HepG2 (cell line): ENCODE measurements around the gene DGUOK. TPM values are rescaled to one million over a fixed set of nuclear protein-coding genes. Genes with fewer than 3 reads are reported as not detected.
A peak's percentile ranks its signal among the peaks of the same experiment; 100 is the strongest.

Experiments used
- ATAC-seq: fragments of 200-7000 bp; cut with Tn5 transposase; 3 replicates; pipeline ENCODE4 v1.9.1; 2020; ENCODE audit warnings: mild to moderate bottlenecking, moderate library complexity
- BruUV-seq: library from RNA; stranded (reverse); fragments of 400-500 nt; replicated peaks from 2 replicates; lab custom pipeline; 2021; lab: Mats Ljungman, UMichigan
- CTCF ChIA-PET: fragments of 300-600 bp; formaldehyde crosslinking; extraction: SDS; loops from one replicate; lab custom pipeline; 2021; ENCODE audit warnings: low total read pairs, inconsistent platforms, low intra/inter-chr PET ratio; lab: Yijun Ruan, JAX
- POLR2A ChIA-PET: fragments of 350-600 bp; sonication (Branson Sonifier 250); formaldehyde crosslinking; loops from one replicate; lab custom pipeline; 2020; ENCODE audit warnings: antibody characterized with exemption, inconsistent platforms; lab: Yijun Ruan, JAX
- DNase-seq: peaks from one replicate; pipeline ENCODE4 v3.0.0-alpha.2; 2015; ENCODE audit warnings: low spot score
- FAIRE-seq: peaks from 3 replicates; lab custom pipeline; 2011; peaks lifted over from hg19 to GRCh38; lab: Jason Lieb, UNC
- H2AFZ ChIP-seq: one replicate; pipeline ENCODE4 v1.6.1; 2011; ENCODE audit warnings: low read length, inconsistent platforms
- H3K27ac ChIP-seq: fragments of 300-600 bp; 3 replicates; pipeline ENCODE4 v1.8.0; 2011; ENCODE audit warnings: mixed run types, mild to moderate bottlenecking, mixed read lengths, low read length, inconsistent platforms; ENCODE audit not compliant: insufficient read depth; ENCODE audit errors: extremely low read length
- H3K27me3 ChIP-seq, 2 experiments: fragments of 200-600 bp in 1 of 2; 2 replicates in 1 of 2; 3 replicates in 1 of 2; pipeline versions ENCODE4 v1.6.0 to v1.8.0; 2011; ENCODE audit warnings: low read length in 2 of 2, mild to moderate bottlenecking in 2 of 2, moderate library complexity in 2 of 2, inconsistent platforms in 1 of 2; ENCODE audit not compliant: insufficient read depth in 2 of 2, control insufficient read depth in 1 of 2
- H3K36me3 ChIP-seq, 2 experiments: fragments of 200-600 bp in 1 of 2; replicated peaks in 1 of 2; 2 replicates in 1 of 2; 3 replicates in 1 of 2; pipeline versions ENCODE4 v1.5.1 to v1.8.0; 2011; ENCODE audit warnings: low read length in 2 of 2, inconsistent platforms in 1 of 2; ENCODE audit not compliant: insufficient read depth in 2 of 2, control insufficient read depth in 1 of 2
- H3K4me1 ChIP-seq: 2 replicates; pipeline ENCODE4 v1.5.1; 2012; ENCODE audit warnings: low read length, inconsistent platforms; ENCODE audit not compliant: insufficient read depth
- H3K4me2 ChIP-seq: 2 replicates; pipeline ENCODE4 v1.6.0; 2011; ENCODE audit warnings: low read depth, low read length, inconsistent platforms
- H3K4me3 ChIP-seq, 3 experiments: fragments of 200-600 bp in 1 of 3; sonication (generic), shearing (Covaris generic) in 1 of 3; replicated peaks in 1 of 3; 2 replicates each; pipeline ENCODE4 v1.5.1; 2011 to 2016; ENCODE audit warnings: low read length in 3 of 3, inconsistent platforms in 2 of 3, low read depth in 2 of 3, mild to moderate bottlenecking in 2 of 3, control low read depth in 1 of 3, mixed read lengths in 1 of 3; ENCODE audit not compliant: insufficient read depth in 1 of 3
- H3K79me2 ChIP-seq: one replicate; pipeline ENCODE4 v1.6.1; 2011; ENCODE audit warnings: low read length, inconsistent platforms; ENCODE audit not compliant: insufficient read depth
- H3K9ac ChIP-seq: 2 replicates; pipeline ENCODE4 v1.6.0; 2011; ENCODE audit warnings: mild to moderate bottlenecking, low read depth, low read length, inconsistent platforms; ENCODE audit not compliant: insufficient read depth
- H3K9me3 ChIP-seq: 2 replicates; pipeline ENCODE4 v1.5.1; 2012; ENCODE audit warnings: mild to moderate bottlenecking, low read length
- H4K20me1 ChIP-seq: 2 replicates; pipeline ENCODE4 v1.6.0; 2011; ENCODE audit warnings: inconsistent platforms, mild to moderate bottlenecking, low read length, moderate library complexity; ENCODE audit not compliant: insufficient read depth
- AGO2 ChIP-seq: fragments of 200-400 bp; formaldehyde crosslinking; optimal IDR thresholded peaks from 2 replicates; pipeline ENCODE3; 2017; ENCODE audit warnings: mild to moderate bottlenecking, low read depth, low read length, moderate library complexity
- FUBP1 ChIP-seq: sonication (generic); formaldehyde crosslinking; IDR thresholded peaks from 2 replicates; pipeline ENCODE4 v1.5.1; 2020; ENCODE audit warnings: missing genetic modification reagents, mild to moderate bottlenecking, borderline replicate concordance
- JUND ChIP-seq: sonication (generic); formaldehyde crosslinking; IDR thresholded peaks from 2 replicates; pipeline ENCODE4 v1.8.0; 2022; ENCODE audit warnings: mild to moderate bottlenecking, missing genetic modification reagents
- MAZ ChIP-seq, 2 experiments: sonication (generic) in 1 of 2; formaldehyde crosslinking in 1 of 2; IDR thresholded peaks; 2 replicates each; pipeline versions ENCODE4 v1.5.0 to v1.6.1; 2012 to 2020; ENCODE audit warnings: low read depth in 2 of 2, mild to moderate bottlenecking in 2 of 2, borderline replicate concordance in 1 of 2, improper control_type of control experiment in 1 of 2, low read length in 1 of 2, missing genetic modification reagents in 1 of 2, moderate library complexity in 1 of 2
- PAX8 ChIP-seq: sonication (generic); formaldehyde crosslinking; IDR thresholded peaks from 2 replicates; pipeline ENCODE4 v1.8.0; 2022; ENCODE audit warnings: mild to moderate bottlenecking, missing genetic modification reagents, borderline replicate concordance
- PRMT3 ChIP-seq: sonication (generic); formaldehyde crosslinking; IDR thresholded peaks from 2 replicates; pipeline ENCODE4 v1.8.1; 2022; ENCODE audit warnings: low read depth, mild to moderate bottlenecking, moderate library complexity, missing genetic modification reagents, borderline replicate concordance
- TBL1XR1 ChIP-seq: fragments of 150-350 bp; IDR thresholded peaks from 2 replicates; pipeline ENCODE4 v1.6.1; 2014; ENCODE audit warnings: borderline replicate concordance, low read length; ENCODE audit not compliant: partially characterized antibody
- THYN1 ChIP-seq: sonication (generic); formaldehyde crosslinking; IDR thresholded peaks from 2 replicates; pipeline ENCODE4 v1.8.1; 2023; ENCODE audit warnings: low read depth, mild to moderate bottlenecking, moderate library complexity, missing genetic modification reagents, borderline replicate concordance
- ZNF235 ChIP-seq: sonication (generic); formaldehyde crosslinking; IDR thresholded peaks from 2 replicates; pipeline ENCODE4 v1.8.1; 2023; ENCODE audit warnings: mild to moderate bottlenecking, missing genetic modification reagents, borderline replicate concordance
- ZNF274 ChIP-seq: sonication (generic); formaldehyde crosslinking; IDR thresholded peaks from 2 replicates; pipeline ENCODE4 v1.5.1; 2020; ENCODE audit warnings: mild to moderate bottlenecking, missing genetic modification reagents
- WGBS: methylation state at CpG from one replicate; pipeline ENCODE4 v1.1.6; 2017; ENCODE audit warnings: low lambda C conversion rate; 5-methylcytosine and 5-hydroxymethylcytosine counted together
- in situ Hi-C: cut with HindIII; loops from 2 replicates; pipeline ENCODE4 v1.10.0; 2017; ENCODE audit warnings: low pct_unique_long_range_greater_than_20kb; ENCODE audit not compliant: extremely low pct_ligation_motif_present
- intact Hi-C: fragments of 100-400 bp; cut with micrococcal nuclease; formaldehyde crosslinking; loops from one replicate; pipeline ENCODE4 v1.10.0; 2022; ENCODE audit not compliant: unreplicated experiment
- polyA plus RNA-seq, 8 experiments: library from polyadenylated mRNA; depleted of rRNA in 3 of 8; stranded (reverse) in 7 of 8; unstranded in 1 of 8; fragments of >200 nt; fragmentation: Illumina TruSeq in 4 of 8; extraction: Trizol in 4 of 8; gene quantifications; 2 replicates each; pipeline versions ENCODE4 v1.2.1 to v1.2.3, GENCODE V29; 2011 to 2016; ENCODE audit warnings: low read depth in 4 of 8, missing spikeins in 1 of 8, mixed read lengths in 1 of 8; ENCODE audit not compliant: insufficient read depth in 1 of 8
- total RNA-seq, 5 experiments: library from RNA; depleted of rRNA; stranded (reverse); fragments of >200 nt; fragmentation: Illumina TruSeq; extraction: Trizol; gene quantifications; 2 replicates each; pipeline ENCODE4 v1.2.3, GENCODE V29; 2016; ENCODE audit warnings: low read depth in 1 of 5

DGUOK gene
- total and polyA plus RNA-seq, 2 of the 13 experiments (the other 11 are each of a cell fraction or from before 2014, with no cell fraction given) = 105 to 137 TPM

GRCh38 chr2:74001781-74002504 lies 75.3 kb downstream of the DGUOK start:
- peaks cover 39% of the 10 kb centered on the region for H3K79me2 ChIP-seq
- H2AFZ ChIP-seq = no peak overlapping the region
- in situ Hi-C loops (no loop called here), intact Hi-C loops (no loop called here)
- WGBS = 69% methylated on average over 15 of the region's 24 CpGs
- no peaks in the 10 kb centered on the region for H3K27me3 ChIP-seq
- no peak for FAIRE-seq
- POLR2A ChIA-PET = interaction anchor here (0.6 to 2.3 kb wide), 4 partner anchors 14 to 22 kb away, joined by 3 to 12 read pairs (median 4); no protein-coding TSS in a partner anchor
- no peak for DNase-seq
- H3K9ac ChIP-seq = no peak overlapping the region
- no peaks in the 10 kb centered on the region for H3K9me3 ChIP-seq
- H3K36me3 ChIP-seq = peaks cover 9 to 46% of the 10 kb centered on the region in 2 experiments
- peaks cover 30% of the 10 kb centered on the region for H3K4me1 ChIP-seq
- BruUV-seq = no TSS peak
- peaks cover 24% of the 10 kb centered on the region; the same call in 1 of the 2 replicates for H4K20me1 ChIP-seq
- ATAC-seq = 0 out of 3 replicates have a peak, but pooled peaks have one; percentile 2
- CTCF ChIA-PET = no interaction called here
- no peak overlapping the region for H3K27ac ChIP-seq
- TF ChIP-seq ZNF235 (0 out of 2 replicates have a peak, but pooled peaks have one; percentile 0), AGO2 (peak; percentile 7), ZNF274 (0 out of 2 replicates have a peak, but pooled peaks have one; percentile 7), PAX8 (CRISPR knock-in tag) (no peak), MAZ (IDR thresholded peaks at IDR 0.05; ENCODE audit: borderline replicate concordance, low read depth, low read length) (no peak), MAZ (CRISPR knock-in tag; IDR thresholded peaks at IDR 0.05; ENCODE audit: low read depth) (no peak), FUBP1 (CRISPR knock-in tag) (no peak), TBL1XR1 (no peak), JUND (CRISPR knock-in tag) (no peak), PRMT3 (CRISPR knock-in tag) (no peak), THYN1 (CRISPR knock-in tag) (no peak)
- TF ChIP-seq, all 625 proteins: peak for 3
- Histone ChIP-seq H3K4me2 (peak overlapping the region; percentile 91), H3K4me3 (peak overlapping the region in 2 of 3 experiments; percentile 38 to 72; a peak in 4 of 6 replicates)
